Endothelial cell of umbilical vein (primary cell): ENCODE measurements around the gene GPN3. TPM values are rescaled to one million over a fixed set of nuclear protein-coding genes. Genes with fewer than 3 reads are reported as not detected.
"Not testable (repeated sequence)": the region's sequence is repeated elsewhere in the genome, so short reads cannot be mapped to it uniquely, and the experiment has no call there.

ENCODE experiments used
- BruUV-seq: library from RNA; stranded (reverse); fragments of 400-500 nt; replicated peaks from 2 replicates; lab custom pipeline; 2021; lab: Mats Ljungman, UMichigan
- CTCF ChIA-PET: fragments of 300-600, 350-600 bp; sonication (Branson Sonifier 250); formaldehyde crosslinking; loops from one replicate; lab custom pipeline; 2021; ENCODE audit warnings: antibody characterized with exemption, inconsistent platforms; lab: Charles Lee
- POLR2A ChIA-PET: fragments of 300-600, 350-600 bp; sonication (Branson Sonifier 250); formaldehyde crosslinking; loops from one replicate; lab custom pipeline; 2021; ENCODE audit warnings: antibody characterized with exemption, inconsistent platforms; lab: Charles Lee
- DNase-seq: peaks from one replicate; pipeline ENCODE4 v3.0.0-alpha.2; 2011; ENCODE audit warnings: low read depth, low spot score
- FAIRE-seq: peaks from 2 replicates; lab custom pipeline; 2011; peaks lifted over from hg19 to GRCh38; lab: Jason Lieb, UNC
- H2AFZ ChIP-seq: 2 replicates; pipeline ENCODE4 v1.6.0; 2012; ENCODE audit warnings: low read depth, low read length, control low read depth, inconsistent platforms
- H3K27ac ChIP-seq: 2 replicates; pipeline ENCODE4 v1.5.1; 2011; ENCODE audit warnings: low read depth, mild to moderate bottlenecking, control low read depth, low read length, moderate library complexity; ENCODE audit not compliant: insufficient read depth
- H3K27me3 ChIP-seq, 2 experiments: 2 replicates each; pipeline versions ENCODE4 v1.6.0 to v1.6.1; 2011; ENCODE audit warnings: low read length in 2 of 2, mixed read lengths in 1 of 2; ENCODE audit not compliant: control insufficient read depth in 2 of 2, insufficient read depth in 2 of 2
- H3K36me3 ChIP-seq, 2 experiments: 2 replicates in 1 of 2; 3 replicates in 1 of 2; pipeline ENCODE4 v1.5.1; 2011; ENCODE audit warnings: low read length in 2 of 2, mild to moderate bottlenecking in 1 of 2, moderate library complexity in 1 of 2; ENCODE audit not compliant: control insufficient read depth in 2 of 2, insufficient read depth in 2 of 2; ENCODE audit errors: extremely low read depth in 1 of 2
- H3K4me1 ChIP-seq: 3 replicates; pipeline ENCODE4 v1.5.1; 2011; ENCODE audit warnings: mild to moderate bottlenecking, low read length; ENCODE audit not compliant: control insufficient read depth, insufficient read depth; ENCODE audit errors: extremely low read depth
- H3K4me2 ChIP-seq: 2 replicates; pipeline ENCODE4 v1.6.1; 2011; ENCODE audit warnings: low read length, control low read depth, mixed read lengths; ENCODE audit not compliant: insufficient read depth
- H3K4me3 ChIP-seq, 3 experiments: fragments of 200-600 bp in 1 of 3; sonication (generic), shearing (Covaris generic) in 1 of 3; replicated peaks in 1 of 3; 2 replicates each; pipeline ENCODE4 v1.5.1; 2011 to 2016; ENCODE audit warnings: control low read depth in 3 of 3, low read length in 3 of 3, mild to moderate bottlenecking in 2 of 3, inconsistent platforms in 1 of 3, low read depth in 1 of 3, moderate library complexity in 1 of 3; ENCODE audit not compliant: insufficient read depth in 1 of 3
- H3K79me2 ChIP-seq: 2 replicates; pipeline ENCODE4 v1.6.0; 2012; ENCODE audit warnings: low read length, inconsistent platforms; ENCODE audit not compliant: control insufficient read depth, insufficient read depth
- H3K9ac ChIP-seq: replicated peaks from 2 replicates; pipeline ENCODE3; 2011; ENCODE audit warnings: low read length, control low read depth; ENCODE audit not compliant: insufficient read depth; ENCODE audit errors: extremely low read depth
- H3K9me1 ChIP-seq: replicated peaks from 3 replicates; pipeline ENCODE4 v1.6.0; 2011; ENCODE audit warnings: mild to moderate bottlenecking, low read length; ENCODE audit not compliant: control insufficient read depth, insufficient read depth; ENCODE audit errors: extremely low read depth
- H3K9me3 ChIP-seq: replicated peaks from 2 replicates; pipeline ENCODE4 v1.5.1; 2012; ENCODE audit warnings: low read length, inconsistent platforms; ENCODE audit not compliant: control insufficient read depth, insufficient read depth
- H4K20me1 ChIP-seq: replicated peaks from 2 replicates; pipeline ENCODE3; 2011; ENCODE audit warnings: mild to moderate bottlenecking, low read length; ENCODE audit not compliant: control insufficient read depth, insufficient read depth; ENCODE audit errors: extremely low read depth
- CTCF ChIP-seq, 2 donors: IDR thresholded peaks; 1 replicate in 1 of 2; 2 replicates in 1 of 2; pipeline ENCODE4 v1.5.1; 2011; ENCODE audit warnings: low read length in 2 of 2, mild to moderate bottlenecking in 2 of 2, moderate library complexity in 2 of 2, control low read depth in 1 of 2, inconsistent platforms in 1 of 2, low read depth in 1 of 2; ENCODE audit not compliant: insufficient read depth in 1 of 2; ENCODE audit errors: extremely low read depth in 1 of 2
- EZH2 ChIP-seq: IDR thresholded peaks from 2 replicates; pipeline ENCODE4 v1.6.1; 2012; ENCODE audit warnings: borderline replicate concordance, low read depth, mild to moderate bottlenecking, moderate library complexity, low read length, inconsistent platforms; ENCODE audit not compliant: severe bottlenecking
- FOS ChIP-seq: IDR thresholded peaks from 2 replicates; pipeline ENCODE4 v1.6.1; 2011; ENCODE audit warnings: mild to moderate bottlenecking, low read length, moderate library complexity, borderline replicate concordance; ENCODE audit not compliant: insufficient read depth
- GATA2 ChIP-seq: IDR thresholded peaks from 2 replicates; pipeline ENCODE4 v1.7.0; 2011; ENCODE audit warnings: low read depth, mild to moderate bottlenecking, moderate library complexity, mixed read lengths, low read length; ENCODE audit not compliant: insufficient read length, insufficient read depth
- JUN ChIP-seq: IDR thresholded peaks from 2 replicates; pipeline ENCODE4 v1.6.1; 2011; ENCODE audit warnings: borderline replicate concordance, low read depth; ENCODE audit not compliant: insufficient read length, insufficient read depth
- MAX ChIP-seq: IDR thresholded peaks from 2 replicates; pipeline ENCODE4 v1.6.1; 2011; ENCODE audit not compliant: insufficient read depth, insufficient read length
- MYC ChIP-seq: IDR thresholded peaks from one replicate; pipeline ENCODE4 v1.6.1; 2011; ENCODE audit warnings: mild to moderate bottlenecking, low read depth, low read length
- POLR2A ChIP-seq: IDR thresholded peaks from 2 replicates; pipeline ENCODE4 v1.6.1; 2012; ENCODE audit warnings: low read depth, mild to moderate bottlenecking, control low read depth, low read length
- POLR2AphosphoS5 ChIP-seq: IDR thresholded peaks from 2 replicates; pipeline ENCODE4 v1.6.1; 2012; ENCODE audit warnings: low read depth, mild to moderate bottlenecking, control low read depth, low read length, moderate library complexity; ENCODE audit not compliant: insufficient read depth
- dilution Hi-C: fragments of 300-500 bp; cut with MboI; formaldehyde crosslinking; loops from one replicate; pipeline ENCODE4 v1.15.0; 2019; ENCODE audit warnings: low sequenced_read_pairs; ENCODE audit not compliant: extremely low pct_ligation_motif_present
- intact Hi-C: fragments of 100-400 bp; cut with micrococcal nuclease; formaldehyde crosslinking; loops from one replicate; pipeline ENCODE4 v1.10.0; 2022
- polyA plus RNA-seq, 4 experiments: library from polyadenylated mRNA; depleted of rRNA in 3 of 4; stranded (reverse) in 3 of 4; unstranded in 1 of 4; fragments of >200 nt; gene quantifications; 2 replicates each; pipeline versions ENCODE4 v1.2.1 to v1.2.3, GENCODE V29; 2011 to 2012; ENCODE audit warnings: missing spikeins in 1 of 4
- total RNA-seq: library from RNA; stranded (reverse); gene quantifications from 2 replicates; pipeline ENCODE4 v1.2.3, GENCODE V29; 2021

The GPN3 gene
- total and polyA plus RNA-seq, 2 donors (not counting 3 experiments of a cell fraction or from before 2014, with no cell fraction given) = 26.6 to 29.6 TPM

- dilution Hi-C loops = no loop called here
- POLR2A ChIA-PET = no interaction called here
- H3K4me3 ChIP-seq = no peak overlapping the region
- intact Hi-C loops = loop anchor here (5.0 kb wide), 1 partner anchor 117 kb away; the partner anchor contains the start of gene PPTC7
- DNase-seq = no peak
- no peak for FAIRE-seq
- TF ChIP-seq POLR2AphosphoS5 (no peak), POLR2A (no peak), GATA2 (no peak), MAX (no peak), MYC (no peak), JUN (no peak), FOS (no peak), CTCF (IDR thresholded peaks at IDR 0.05; ENCODE audit: extremely low read depth in 1 of 2, insufficient read depth in 1 of 2, low read depth in 1 of 2, low read length in 2 of 2) (no peak), EZH2 (no peak)
- no peak overlapping the region for H3K27ac ChIP-seq
- H4K20me1 ChIP-seq = no peaks in the 10 kb centered on the region
- peaks cover 13% of the 10 kb centered on the region for H3K4me1 ChIP-seq
- no peak overlapping the region for H3K4me2 ChIP-seq
- H3K9me3 ChIP-seq = no peaks in the 10 kb centered on the region
- no peak overlapping the region for H3K9ac ChIP-seq
- peaks cover 2% of the 10 kb centered on the region in 2 experiments for H3K36me3 ChIP-seq
- no TSS peak for BruUV-seq
- no peak overlapping the region for H2AFZ ChIP-seq
- no peaks in the 10 kb centered on the region for H3K9me1 ChIP-seq
- CTCF ChIA-PET = interaction anchor here (1.8 kb wide), 1 partner anchor 15 kb away, joined by 4 read pairs; the partner anchor contains the start of gene ARPC3
- H3K79me2 ChIP-seq = peaks cover 19% of the 10 kb centered on the region
- H3K27me3 ChIP-seq = no peaks in the 10 kb centered on the region
These were observed 3.0 kb downstream of the GPN3 start for GRCh38 chr12:110465024-110465423.

GRCh38 chr12:110461189-110461588 is 6.9 kb downstream of the GPN3 start:
- H3K4me2 ChIP-seq, H3K9me3 ChIP-seq, H3K36me3 ChIP-seq, dilution Hi-C loops, intact Hi-C loops, H3K27me3 ChIP-seq, FAIRE-seq, H2AFZ ChIP-seq, H3K79me2 ChIP-seq, H3K4me3 ChIP-seq, BruUV-seq, H3K9me1 ChIP-seq, H4K20me1 ChIP-seq, H3K4me1 ChIP-seq, H3K27ac ChIP-seq, DNase-seq, POLR2A ChIA-PET, H3K9ac ChIP-seq: not testable (repeated sequence)
- CTCF ChIA-PET = interaction anchor here (1.2 kb wide), 1 partner anchor 10 kb away, joined by 4 read pairs; no protein-coding TSS in a partner anchor
